ENCODE data around the gene NR3C2. TPM values are rescaled to one million over a fixed set of nuclear protein-coding genes. Genes with fewer than 3 reads are reported as not detected.

NR3C2 gene
- total and polyA plus RNA-seq, 7 donors, result 0.70 to 17.9 (median 7.5) TPM

DNA sequence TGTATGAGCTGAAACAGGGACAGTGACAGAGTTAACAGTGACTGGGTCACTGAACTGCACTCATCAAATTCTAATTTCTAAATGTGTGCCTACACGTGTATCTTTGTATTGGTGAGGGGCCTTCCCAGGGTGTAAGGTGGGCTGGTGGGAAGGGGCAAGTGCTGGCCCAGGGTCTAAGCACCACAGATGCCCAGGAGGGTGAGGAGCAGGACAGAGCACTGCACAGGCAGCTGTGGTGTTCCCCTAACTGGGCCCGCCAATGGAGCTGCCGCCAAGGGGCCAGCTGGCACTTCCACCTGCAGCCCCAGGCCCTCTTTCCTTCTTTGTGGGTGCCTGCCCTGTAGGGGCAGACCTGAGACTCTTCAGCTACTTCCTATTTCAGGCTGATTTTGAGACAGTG is 360.5 kb downstream of the NR3C2 start:
- 87 to 100% (median 97%) methylated on average over 3 of the region's 3 CpGs for whole genome bisulfite sequencing, 3 donors
- Histone ChIP-seq H3K36me3 (ENCODE audit: insufficient read depth in 1 of 2, low read depth in 1 of 2) (peaks cover 0 to 33% of the 10 kb centered on the region in 2 donors), H3K27ac (no peak overlapping the region), H3K9me3 (no peaks in the 10 kb centered on the region), H3K27me3 (ENCODE audit: insufficient read depth in 3 of 3, low read length in 2 of 3) (no peaks in the 10 kb centered on the region), H3K4me3 (no peak overlapping the region), H3K4me1 (peaks cover 11% of the 10 kb centered on the region)
- ATAC-seq (no peak), DNase-seq (no peak)
- TF ChIP-seq, protein P1, sequence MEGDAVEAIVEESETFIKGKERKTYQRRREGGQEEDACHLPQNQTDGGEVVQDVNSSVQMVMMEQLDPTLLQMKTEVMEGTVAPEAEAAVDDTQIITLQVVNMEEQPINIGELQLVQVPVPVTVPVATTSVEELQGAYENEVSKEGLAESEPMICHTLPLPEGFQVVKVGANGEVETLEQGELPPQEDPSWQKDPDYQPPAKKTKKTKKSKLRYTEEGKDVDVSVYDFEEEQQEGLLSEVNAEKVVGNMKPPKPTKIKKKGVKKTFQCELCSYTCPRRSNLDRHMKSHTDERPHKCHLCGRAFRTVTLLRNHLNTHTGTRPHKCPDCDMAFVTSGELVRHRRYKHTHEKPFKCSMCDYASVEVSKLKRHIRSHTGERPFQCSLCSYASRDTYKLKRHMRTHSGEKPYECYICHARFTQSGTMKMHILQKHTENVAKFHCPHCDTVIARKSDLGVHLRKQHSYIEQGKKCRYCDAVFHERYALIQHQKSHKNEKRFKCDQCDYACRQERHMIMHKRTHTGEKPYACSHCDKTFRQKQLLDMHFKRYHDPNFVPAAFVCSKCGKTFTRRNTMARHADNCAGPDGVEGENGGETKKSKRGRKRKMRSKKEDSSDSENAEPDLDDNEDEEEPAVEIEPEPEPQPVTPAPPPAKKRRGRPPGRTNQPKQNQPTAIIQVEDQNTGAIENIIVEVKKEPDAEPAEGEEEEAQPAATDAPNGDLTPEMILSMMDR (IDR thresholded peaks at IDR 0.05), result no peak
- intact Hi-C loops (cut with DNase I), result no loop called here

DNA sequence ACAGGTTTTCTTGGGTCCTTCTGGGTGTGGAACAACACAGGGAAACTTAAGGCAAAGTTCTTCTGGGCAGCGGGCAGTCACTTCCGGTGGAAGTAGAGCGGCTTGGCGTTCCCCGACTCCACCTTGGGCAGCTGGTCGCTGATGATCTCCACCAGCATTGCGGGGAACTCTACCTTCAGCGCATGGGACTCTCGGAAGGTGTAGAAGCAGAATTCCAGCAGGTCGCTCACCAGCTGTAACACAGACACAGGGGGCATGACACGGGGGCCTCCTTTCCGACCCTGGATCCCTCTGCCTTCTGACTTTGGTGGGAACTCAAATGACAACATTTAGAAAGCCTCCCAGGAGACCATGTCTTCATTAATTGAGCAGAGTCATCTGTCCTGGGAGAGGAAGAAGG is 360.9 kb downstream of the NR3C2 start:
- intact Hi-C loops (cut with DNase I), result no loop called here
- no peak for ATAC-seq
- no peak overlapping the region for H3K4me3 ChIP-seq
- H3K9me3 ChIP-seq, result no peaks in the 10 kb centered on the region
- no peak for DNase-seq
- 97 to 98% (median 97%) methylated on average over 12 of the region's 12 CpGs for WGBS, 3 donors
- no peak overlapping the region for H3K27ac ChIP-seq
- H3K36me3 ChIP-seq (ENCODE audit: insufficient read depth in 1 of 2, low read depth in 1 of 2), result peaks cover 3 to 33% of the 10 kb centered on the region in 2 donors
- H3K4me1 ChIP-seq, result peaks cover 11% of the 10 kb centered on the region
- H3K27me3 ChIP-seq (ENCODE audit: insufficient read depth in 3 of 3, low read length in 2 of 3), result no peaks in the 10 kb centered on the region
- TF ChIP-seq, protein P1 (IDR thresholded peaks at IDR 0.05), result no peak

DNA sequence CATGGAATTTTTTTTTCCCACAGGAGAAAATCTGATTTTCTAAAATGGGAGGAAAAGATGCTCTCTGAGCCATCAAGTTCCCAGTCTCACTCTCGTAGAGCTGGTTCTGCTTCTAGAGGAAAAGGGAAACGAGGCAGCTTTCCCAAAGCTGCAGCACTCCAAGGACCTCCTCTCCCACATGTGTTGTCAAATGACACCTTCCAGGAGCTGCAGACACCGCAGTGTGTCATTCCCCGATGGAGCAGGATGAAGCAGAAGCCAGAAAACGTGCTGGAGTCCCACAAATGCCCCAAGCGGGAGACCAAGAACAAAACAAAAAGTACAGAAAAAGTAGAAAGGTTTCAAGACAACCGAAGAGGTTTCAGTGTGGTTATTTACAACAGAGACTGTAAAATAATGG is 362.3 kb downstream of the NR3C2 start:
- WGBS, 3 donors, result 31 to 69% (median 43%) methylated on average over 7 of the region's 7 CpGs
- intact Hi-C loops (cut with DNase I), result no loop called here
- peaks cover 14% of the 10 kb centered on the region for H3K4me1 ChIP-seq
- TF ChIP-seq, protein P1 (IDR thresholded peaks at IDR 0.05), result no peak
- H3K36me3 ChIP-seq (ENCODE audit: insufficient read depth in 1 of 2, low read depth in 1 of 2), result peaks cover 3 to 36% of the 10 kb centered on the region in 2 donors
- ATAC-seq (peak in 1 of 4 donors; percentile 31), DNase-seq (no peak)
- no peak overlapping the region for H3K27ac ChIP-seq
- no peaks in the 10 kb centered on the region for H3K9me3 ChIP-seq
- H3K27me3 ChIP-seq (ENCODE audit: insufficient read depth in 3 of 3, low read length in 2 of 3), result no peaks in the 10 kb centered on the region
- no peak overlapping the region for H3K4me3 ChIP-seq

DNA sequence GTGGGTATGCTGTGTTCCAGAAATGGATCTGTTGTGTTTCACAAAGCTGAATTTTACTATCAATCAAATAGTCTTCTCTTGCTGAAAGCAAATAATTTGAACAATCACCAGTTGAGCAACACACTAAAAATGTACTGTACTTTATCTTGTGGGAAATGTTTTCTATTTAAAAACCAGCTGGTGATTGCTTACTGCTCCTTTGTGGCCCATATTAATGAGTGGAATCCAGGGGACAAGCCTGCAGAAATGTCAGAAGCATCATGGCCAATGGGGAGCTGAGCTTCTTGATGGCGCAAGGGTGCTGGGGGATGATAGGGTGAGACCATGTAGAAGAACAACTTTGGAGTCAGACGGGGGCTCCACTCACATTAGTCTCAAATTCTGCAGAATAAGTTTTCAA is 364.2 kb downstream of the NR3C2 start:
- H3K9me3 ChIP-seq, result no peaks in the 10 kb centered on the region
- H3K4me3 ChIP-seq, result no peak overlapping the region
- TF ChIP-seq, protein P1 (IDR thresholded peaks at IDR 0.05), result no peak
- WGBS, 3 donors, result 90 to 93% (median 92%) methylated on average over 2 of the region's 2 CpGs
- peaks cover 3 to 38% of the 10 kb centered on the region in 2 donors for H3K36me3 ChIP-seq (ENCODE audit: insufficient read depth in 1 of 2, low read depth in 1 of 2)
- no peak for DNase-seq
- peaks cover 29% of the 10 kb centered on the region for H3K4me1 ChIP-seq
- intact Hi-C loops (cut with DNase I), result no loop called here
- ATAC-seq, result no peak
- no peaks in the 10 kb centered on the region for H3K27me3 ChIP-seq (ENCODE audit: insufficient read depth in 3 of 3, low read length in 2 of 3)
- H3K27ac ChIP-seq, result no peak overlapping the region

DNA sequence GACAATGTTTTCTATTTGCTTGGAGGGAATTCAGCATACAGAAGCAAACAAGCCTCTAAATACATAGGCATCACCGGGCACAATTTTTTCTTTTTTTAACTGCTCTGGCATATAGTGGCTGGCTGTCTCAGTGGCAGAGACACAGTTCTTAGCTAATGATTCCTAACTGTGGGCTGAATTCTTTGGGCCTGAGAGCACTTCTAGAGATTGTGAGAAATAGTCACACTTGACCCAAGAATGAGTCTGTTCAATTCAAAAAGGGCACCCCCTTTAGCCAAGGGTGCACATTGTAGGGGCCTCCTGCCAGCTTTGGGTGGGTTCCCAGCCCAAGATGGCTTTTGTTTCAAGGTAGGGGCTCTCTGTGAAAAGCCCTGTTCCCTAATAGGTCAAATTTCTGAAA is 364.6 kb downstream of the NR3C2 start:
- Histone ChIP-seq H3K27me3 (ENCODE audit: insufficient read depth in 3 of 3, low read length in 2 of 3) (no peaks in the 10 kb centered on the region), H3K4me3 (no peak overlapping the region), H3K27ac (no peak overlapping the region), H3K4me1 (peaks cover 34% of the 10 kb centered on the region), H3K9me3 (no peaks in the 10 kb centered on the region), H3K36me3 (ENCODE audit: insufficient read depth in 1 of 2, low read depth in 1 of 2) (peaks cover 3 to 42% of the 10 kb centered on the region in 2 donors)
- intact Hi-C loops (cut with DNase I), result no loop called here
- WGBS, 3 donors, result 77 to 94% (median 84%) methylated on average over 1 of the region's 1 CpG
- TF ChIP-seq, protein P1 (IDR thresholded peaks at IDR 0.05), result no peak
- DNase-seq (no peak), ATAC-seq (no peak)
